HG03571 (cell line): ENCODE measurements around the gene PTPRN2.

ENCODE experiments used
- ATAC-seq: cut with Tn5 transposase; IDR thresholded peaks from one replicate; pipeline ENCODE4 v1.9.1; 2021; ENCODE audit not compliant: unreplicated experiment

Gene PTPRN2

DNA sequence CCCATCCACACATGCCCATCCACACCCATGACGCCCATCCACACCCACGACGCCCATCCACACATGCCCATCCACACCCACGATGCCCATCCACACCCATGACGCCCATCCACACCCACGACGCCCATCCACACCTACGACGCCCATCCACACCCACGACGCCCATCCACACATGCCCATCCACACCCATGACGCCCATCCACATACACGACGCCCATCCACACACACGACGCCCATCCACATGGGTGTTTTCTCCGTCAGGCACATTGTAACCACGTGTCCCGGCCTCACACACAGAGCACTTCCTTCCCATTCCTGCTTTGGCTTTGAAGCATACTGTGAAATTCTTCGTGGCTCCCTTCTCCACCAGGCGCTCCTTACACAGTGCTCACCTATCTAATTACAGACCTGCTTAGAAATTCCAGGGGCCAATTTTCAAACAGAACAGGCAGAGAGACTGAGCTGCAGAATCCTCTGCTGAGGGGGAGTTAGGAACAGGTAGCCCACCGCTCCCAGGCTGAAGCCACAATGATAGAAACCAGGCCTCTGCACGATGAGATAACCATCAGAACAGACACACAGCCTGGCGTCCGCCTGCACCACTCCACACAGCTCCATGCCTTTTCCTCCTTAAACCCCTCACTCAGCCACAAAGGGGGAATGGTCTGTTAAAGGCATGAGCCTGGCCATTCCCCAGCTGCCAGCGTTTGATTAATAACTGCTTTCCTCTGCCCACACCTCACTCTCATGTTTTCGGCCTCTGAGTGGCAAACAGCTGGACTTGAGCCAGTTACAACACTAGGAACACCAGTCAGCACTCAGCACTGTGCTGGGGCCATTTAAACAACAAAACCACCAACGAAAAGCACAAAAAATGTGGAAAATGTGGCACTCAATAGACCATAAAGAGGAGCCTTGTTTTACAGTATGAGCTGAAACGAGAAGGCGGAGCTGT lies 501.6 kb downstream of the PTPRN2 start:
- ATAC-seq, result no peak

DNA sequence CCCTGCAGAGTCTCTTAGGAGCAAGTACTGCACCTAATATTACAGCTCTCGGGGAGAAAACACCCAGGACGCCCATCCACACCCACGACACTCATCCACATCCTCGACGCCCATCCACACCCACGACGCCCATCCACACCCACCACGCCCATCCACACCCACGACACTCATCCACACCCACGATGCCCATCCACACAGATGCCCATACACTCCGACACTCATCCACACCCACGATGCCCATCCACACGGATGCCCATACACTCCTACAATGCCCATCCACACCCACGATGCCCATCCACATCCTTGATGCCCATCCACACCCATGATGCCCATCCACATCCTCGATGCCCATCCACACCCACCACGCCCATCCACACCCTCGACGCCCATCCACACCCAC lies 503.1 kb downstream of the PTPRN2 start:
- no peak for ATAC-seq

DNA sequence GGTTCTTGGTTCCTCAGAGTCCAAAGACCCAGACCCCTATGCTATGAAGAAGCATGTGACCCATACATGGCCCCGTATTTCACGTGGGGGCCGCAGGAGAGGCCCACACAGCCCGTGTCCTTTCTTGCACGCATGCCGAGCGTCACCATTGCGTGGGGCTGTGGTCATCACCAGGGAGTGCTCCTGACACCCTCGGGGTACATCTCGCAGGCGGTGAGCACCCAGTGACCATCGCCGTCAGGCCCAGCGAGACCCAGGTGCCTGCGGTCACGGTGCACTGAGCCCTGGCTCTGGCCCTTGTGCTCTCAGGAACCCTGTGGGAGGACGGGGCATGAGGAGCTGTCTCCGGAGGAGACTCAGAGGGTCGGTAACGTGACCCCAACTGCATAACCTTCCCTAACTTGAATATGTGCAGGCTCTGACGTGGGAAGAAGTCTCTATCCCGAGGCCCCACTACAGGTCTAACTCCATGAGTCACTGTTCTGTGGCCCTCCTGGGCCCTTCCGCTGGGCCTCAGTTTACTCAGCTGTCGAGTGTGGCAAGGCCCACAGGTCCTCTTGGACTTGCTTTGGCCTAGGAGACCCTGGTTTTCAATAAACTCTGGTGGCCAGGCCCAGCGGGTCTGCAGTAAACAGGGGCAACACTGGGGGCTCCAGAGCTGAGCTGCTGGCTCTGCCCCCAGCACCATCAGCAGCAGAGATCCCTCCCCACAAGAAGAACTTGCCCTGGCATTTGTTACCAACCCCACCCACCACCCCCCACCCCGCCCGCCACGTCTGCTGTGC lies 503.9 kb downstream of the PTPRN2 start:
- no peak for ATAC-seq

DNA sequence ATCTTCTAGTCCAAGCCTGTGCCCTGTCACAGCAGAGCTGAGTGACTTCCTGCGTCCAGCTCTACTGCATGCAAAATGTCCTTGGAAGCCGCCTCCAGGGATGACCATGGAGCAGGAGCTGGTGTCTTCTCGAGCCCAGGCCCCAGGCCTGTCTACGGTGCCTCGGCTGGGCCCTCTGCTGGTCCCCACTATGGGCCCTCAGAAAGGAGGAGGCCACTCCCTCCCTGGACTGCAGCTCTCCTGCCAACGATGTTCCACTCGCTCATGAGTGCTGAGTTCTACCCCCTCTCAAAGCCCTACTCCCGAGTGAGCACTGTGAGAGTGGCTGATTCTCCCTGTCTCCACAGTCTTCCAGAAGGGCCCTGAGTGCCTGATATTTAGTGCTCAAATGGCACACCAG lies 504.9 kb downstream of the PTPRN2 start:
- no peak for ATAC-seq

DNA sequence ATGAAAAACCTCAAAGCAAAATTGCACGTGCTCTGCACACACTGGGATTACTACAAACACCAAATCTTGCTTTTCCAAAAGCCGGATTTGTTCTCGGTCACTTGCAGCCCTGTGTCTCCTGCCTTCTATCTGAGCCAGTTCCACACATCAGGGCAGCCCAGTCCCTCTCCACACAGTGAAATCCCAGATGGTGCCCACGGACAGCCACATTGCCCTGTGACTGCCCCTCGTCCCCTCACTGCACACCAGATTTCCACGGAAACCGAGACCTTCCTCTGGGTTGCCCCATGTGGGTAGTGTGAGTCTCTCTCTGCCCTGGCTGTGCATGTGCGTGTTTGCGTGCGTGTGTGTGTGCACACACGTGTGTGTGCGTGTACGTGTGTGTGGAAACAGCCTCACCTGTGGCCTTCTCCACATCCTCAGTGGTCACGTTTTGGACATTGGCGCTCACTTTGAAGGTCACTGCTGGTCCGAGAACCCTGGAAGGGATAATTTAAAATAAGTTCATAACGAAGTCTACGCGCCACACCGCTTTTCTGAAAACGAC lies 506.7 kb downstream of the PTPRN2 start:
- no peak for ATAC-seq

DNA sequence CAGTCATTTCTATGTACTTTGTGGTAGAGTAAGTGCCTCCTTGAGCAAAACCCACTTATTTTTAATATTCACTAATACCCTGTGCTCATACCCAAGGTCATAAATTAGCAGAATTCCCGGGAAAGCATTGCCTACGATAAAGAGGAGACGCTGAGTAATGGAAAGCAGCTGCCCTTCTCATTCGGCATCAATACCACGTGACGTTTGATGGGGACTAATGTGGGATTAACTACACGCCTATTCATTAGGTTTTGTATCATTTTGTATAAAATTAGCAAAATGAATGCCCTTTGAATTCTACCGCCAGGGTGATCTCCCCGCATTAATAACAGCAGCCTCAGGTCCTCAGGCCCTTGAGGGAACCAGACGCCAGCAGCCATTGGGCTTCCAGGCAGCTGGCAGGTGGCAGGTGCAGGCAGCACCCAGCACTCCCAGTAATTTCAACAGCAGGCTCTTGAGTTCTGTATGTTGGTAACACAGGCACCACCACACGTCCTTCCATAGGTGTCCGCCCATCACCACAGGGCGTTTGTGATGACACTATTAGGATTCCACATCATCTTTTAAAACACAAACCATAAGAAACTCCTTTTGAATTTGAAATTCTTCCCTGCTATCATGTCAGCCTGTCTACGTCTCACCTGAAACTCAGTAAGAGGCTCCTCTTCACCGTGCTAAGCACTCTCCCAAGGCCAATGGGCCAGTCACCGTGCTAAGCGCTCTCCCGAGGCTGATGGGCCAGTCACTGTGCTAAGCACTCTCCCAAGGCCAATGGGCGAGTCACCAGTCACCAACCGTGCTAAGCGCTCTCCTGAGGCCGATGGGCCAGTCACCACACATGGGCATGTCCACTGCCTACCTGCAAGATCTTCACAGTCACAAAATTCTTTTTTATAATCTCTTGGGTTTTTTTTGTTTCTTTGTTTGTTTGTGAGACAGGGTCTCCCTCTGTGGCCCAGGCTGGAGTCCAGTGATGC lies 509.4 kb downstream of the PTPRN2 start:
- ATAC-seq, result no peak

DNA sequence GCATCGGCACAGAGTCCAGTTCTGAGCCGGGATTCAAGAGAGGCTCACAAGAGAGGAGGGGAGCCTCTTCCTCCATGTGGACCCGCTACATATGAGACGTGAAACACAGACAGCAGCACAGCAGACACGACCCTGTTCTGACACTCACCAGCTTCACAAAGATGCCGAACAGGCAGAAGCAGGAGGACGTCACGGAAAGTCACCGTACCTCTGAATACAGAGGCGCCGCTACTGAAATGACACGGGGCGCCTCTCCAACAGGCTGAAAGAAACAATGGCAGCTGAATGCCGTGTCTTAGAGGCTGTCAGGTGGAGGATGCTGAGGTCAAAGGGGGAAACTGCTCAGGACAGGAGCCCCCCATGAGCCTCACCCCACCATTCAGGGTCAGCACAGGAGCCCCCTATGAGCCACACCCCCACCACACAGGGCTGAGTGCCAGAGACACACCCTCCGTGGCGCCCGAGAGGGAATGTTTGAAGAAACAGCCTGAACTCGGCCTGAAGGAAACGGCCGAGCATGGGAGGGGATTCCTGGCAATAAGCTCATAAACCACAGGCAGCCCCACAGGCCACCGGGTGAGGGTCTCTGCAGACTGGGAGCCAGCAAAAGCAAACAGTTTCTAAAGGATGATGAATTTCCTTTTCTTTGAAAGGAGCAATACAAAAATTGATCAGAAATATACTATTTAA lies 510.3 kb downstream of the PTPRN2 start:
- ATAC-seq, result no peak

DNA sequence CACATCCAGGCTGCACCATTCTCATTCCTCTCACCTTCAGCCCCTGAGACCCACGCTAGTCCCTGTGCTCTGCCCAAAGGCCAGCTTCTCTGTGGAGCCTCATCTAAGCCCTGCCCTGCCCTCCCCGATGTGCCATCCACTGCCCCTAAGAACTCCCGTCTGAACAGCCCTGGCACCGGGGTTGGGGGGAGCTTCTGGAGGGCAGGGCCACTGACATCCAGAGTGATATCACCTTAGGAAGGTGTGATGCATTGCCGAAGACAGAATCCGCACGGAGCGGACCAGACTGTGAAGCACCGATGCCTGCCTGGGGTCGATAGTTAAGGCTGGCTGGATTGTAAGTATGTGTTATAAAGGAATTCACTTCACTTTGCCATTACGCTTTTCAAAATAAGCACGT lies 511.0 kb downstream of the PTPRN2 start:
- no peak for ATAC-seq

DNA sequence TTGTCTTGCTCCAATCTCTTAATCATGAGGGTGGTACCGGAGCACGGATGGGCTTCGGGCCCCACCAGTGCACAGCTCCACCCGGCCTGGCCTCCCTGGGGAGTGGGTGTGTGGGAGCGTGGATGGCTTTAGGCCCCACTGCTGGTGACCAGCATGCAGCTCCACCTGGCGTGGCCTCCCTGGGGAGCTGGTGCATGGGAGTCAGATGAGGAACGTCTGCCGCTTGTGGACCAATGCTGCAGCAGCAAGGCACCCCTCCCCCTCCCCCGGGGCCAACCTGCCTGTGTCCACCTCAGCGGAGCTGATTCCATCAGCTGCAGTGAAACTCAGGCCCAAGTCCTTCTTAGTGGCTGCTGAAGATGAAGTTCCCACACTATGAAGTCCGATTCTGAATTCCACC lies 511.4 kb downstream of the PTPRN2 start:
- no peak for ATAC-seq

DNA sequence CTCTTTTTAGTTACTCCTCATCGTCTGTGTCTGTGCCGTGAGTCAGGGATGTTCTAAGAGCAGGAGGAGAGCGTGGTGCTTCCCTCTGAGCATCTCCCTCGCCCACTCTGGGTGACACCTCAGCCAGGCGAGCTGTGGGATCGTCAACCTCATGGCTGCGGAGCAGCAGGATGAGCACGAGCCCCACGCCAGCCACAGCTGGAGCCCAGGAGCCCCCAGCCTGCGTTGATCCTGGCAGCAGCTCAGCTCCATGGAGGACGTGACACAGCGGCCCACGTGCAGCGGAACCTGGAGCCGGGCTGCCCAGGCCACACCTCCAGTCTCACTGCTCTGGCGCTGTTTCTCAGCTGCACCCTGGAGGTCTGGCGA lies 512.0 kb downstream of the PTPRN2 start:
- no peak for ATAC-seq

DNA sequence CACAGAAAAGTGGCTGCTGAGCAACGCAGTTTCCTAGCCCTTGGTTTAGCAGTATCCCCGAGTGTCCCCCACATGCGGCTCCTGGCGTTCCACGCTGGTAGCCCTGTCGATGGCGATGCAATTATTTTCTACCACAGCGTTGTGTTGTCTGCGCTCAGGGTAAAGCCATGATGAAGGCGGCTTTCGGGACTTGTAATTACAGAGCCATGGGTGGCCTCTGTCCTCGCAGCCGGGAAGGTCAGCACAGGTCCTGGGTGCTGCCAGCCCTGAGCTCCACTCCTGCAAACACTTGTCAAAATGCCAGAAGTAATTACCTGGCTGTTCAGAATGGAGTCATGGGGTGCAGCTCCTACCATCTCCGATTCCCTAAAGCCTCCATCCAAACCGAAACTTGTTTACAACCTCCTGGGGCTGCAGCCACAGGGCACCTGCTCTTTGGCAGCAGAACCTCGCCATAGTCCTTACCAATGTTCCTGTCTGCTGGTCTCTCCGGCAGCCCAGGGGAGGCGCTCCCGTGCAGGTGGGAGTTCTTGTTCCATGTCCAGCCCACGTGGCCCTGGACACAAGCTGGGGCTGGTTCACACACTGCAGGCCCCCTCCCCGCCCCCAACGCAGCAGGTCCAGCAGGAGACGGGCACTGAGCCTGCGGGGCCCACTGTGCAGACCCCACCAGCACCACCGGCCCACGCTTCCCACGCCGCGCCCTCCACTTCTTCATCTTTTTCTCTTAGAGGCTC lies 512.6 kb downstream of the PTPRN2 start:
- ATAC-seq, result no peak

DNA sequence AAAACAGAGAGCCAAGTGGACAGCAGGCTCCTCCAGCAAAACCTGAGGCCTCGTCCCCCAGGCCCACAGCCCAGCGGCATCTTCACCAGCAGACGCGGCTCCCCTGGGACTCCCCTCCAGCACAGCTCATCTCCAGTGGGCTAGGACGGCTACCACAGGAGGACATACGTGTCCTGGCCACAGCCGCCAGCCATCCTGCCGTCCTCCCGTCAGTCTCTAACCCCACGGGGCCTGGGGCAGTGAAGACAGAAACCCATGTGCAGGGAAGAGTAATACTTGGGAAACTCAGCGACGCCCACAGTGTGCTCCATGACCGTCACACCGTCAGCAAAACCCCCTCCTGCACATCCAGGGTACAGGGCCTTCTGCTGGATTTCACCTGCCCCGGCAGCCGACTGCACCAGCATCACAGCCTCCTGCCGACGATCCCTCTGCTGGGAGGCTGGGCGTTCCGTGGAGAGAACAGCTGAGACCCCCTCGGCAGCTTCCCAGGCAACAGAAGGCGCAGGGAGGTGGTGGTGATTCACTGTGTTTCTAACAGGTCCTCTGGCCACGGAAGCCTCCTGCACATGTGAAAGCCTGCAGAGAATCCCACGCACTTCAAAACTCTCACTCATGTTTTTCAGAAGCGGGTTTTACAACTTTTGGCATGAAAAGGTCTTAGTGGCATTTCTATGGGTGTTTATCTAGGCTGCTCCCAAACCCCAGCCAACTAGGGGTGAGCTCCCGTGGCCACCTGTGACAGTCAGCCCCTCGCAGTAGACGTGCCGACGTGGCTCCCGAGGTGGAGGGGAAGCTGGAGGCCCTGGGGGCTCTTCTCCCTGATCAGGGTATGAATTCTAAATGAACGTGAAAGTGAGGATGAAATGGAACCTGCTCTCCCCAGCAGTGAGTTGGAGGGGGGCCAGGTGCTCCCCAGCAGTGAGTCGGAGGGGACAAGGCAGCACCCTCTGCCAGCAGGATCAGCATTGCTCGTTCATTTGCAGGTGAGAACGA lies 513.5 kb downstream of the PTPRN2 start:
- no peak for ATAC-seq

DNA sequence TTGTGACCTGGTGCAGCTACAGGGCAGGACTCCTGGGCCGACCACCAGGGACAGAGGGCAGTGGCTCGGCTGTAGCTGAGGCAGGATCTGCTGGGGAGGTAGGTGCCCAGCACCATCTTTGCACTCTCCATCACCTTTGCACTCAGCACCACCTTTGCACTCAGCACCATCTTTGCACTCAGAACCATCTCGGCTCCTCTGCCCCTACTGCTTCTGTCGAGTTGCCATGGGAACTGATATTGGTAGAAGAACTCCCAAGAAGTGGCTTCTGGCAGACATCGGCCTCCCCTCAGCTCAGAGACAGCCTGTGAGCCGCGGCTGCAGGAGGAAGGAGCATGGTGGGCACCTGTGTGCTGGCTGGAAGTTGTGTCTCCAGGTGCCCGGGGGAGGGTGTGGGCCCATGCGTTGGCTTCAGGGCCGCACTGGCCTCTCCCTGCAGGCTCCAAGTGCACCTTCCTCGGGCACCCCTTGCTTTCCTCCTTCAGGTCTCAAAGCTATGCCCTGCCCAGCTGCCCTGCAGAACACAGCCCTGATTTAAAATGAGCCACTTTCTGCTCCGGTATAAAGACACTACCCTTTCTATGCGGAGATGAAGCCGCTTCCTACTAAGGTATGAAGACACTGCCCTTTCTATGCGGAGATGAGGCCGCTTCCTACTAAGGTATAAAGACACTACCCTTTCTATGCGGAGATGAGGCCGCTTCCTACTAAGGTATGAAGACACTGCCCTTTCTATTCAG lies 514.5 kb downstream of the PTPRN2 start:
- no peak for ATAC-seq

DNA sequence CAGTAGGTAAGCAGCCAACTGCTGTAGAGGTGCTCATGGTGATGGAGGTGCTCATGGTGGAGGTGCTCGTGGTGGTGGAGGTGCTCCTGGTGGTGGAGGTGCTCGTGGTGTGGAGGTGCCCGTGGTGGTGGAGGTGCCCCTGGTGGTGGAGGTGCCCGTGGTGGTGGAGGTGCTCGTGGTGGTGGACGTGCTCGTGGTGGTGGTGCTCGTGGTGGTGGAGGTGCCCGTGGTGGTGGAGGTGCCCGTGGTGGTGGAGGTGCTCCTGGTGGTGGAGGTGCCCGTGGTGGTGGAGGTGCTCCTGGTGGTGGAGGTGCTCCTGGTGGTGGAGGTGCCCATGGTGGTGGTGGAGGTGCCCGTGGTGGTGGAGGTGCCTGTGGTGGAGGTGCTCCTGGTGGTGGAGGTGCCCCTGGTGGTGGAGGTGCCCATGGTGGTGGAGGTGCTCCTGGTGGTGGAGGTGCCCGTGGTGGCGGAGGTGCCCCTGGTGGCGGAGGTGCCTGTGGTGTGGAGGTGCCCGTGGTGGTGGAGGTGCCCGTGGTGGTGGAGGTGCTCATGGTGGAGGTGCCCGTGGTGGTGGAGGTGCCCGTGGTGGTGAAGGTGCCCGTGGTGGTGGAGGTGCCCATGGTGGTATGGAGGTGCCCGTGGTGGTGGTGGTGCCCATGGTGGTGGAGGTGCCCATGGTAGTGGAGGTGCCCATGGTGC lies 517.3 kb downstream of the PTPRN2 start:
- no peak for ATAC-seq

DNA sequence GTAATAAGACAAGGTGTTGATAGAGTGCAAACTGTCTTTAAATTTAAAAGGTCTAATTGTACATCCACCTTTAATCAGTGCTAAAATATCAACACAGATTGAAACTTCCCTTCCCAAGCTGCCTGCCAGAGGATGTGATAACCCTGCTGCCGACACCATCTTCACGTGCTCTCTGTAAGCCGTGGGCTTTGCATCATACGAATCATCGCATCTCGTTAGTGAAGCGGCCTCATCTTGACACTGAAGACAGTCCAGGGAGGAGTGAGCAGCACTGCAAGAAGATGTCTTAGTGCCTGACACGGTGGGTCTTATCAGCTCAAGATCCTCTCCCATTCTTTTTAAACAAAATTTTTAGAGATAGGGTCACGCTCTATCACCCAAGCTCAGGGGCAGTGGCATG lies 518.8 kb downstream of the PTPRN2 start:
- no peak for ATAC-seq

DNA sequence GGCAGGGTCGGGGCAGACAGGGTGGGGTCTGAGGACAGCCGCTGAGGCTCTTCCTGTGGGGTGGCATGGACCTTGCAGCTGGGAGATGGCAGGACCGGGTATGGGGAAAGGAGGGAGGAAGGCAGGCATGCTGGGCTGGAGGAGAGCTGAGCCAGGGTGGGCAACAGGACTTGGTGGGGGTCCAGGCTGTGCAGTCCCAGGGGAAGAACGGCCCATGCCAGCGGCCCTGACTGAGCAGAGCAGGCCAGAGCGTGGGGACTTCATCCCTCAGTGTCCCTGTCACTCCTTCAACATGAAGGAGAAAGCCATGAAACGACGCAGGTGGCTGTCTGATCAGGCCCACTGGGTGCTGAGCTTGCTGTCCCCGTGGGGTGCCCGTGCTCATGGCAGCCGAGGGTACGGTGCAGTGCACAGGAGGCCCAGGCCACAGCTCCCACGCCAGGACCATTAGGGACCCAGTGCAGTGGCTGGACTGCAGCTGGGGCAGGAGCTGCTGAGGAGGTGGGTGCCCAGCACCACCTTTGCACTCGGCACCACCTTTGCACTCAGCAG lies 519.6 kb downstream of the PTPRN2 start:
- ATAC-seq, result no peak
